Kidney epithelial cell (primary cell): Measurements from ENCODE around the gene DOCK4. TPM values are rescaled to one million over a fixed set of nuclear protein-coding genes. Genes with fewer than 3 reads are reported as not detected.

Source experiments
- DNase-seq: peaks from one replicate; pipeline ENCODE4 v3.0.0-alpha.2; 2010; ENCODE audit warnings: low read depth
- H3K27me3 ChIP-seq: 2 replicates; pipeline ENCODE4 v1.6.0; 2011; ENCODE audit warnings: low read length; ENCODE audit not compliant: control insufficient read depth, insufficient read depth
- H3K36me3 ChIP-seq: 2 replicates; pipeline ENCODE4 v1.5.1; 2011; ENCODE audit warnings: low read length; ENCODE audit not compliant: control insufficient read depth, insufficient read depth
- H3K4me3 ChIP-seq: 2 replicates; pipeline ENCODE4 v1.5.1; 2011; ENCODE audit warnings: low read depth, mild to moderate bottlenecking, control low read depth, low read length
- total RNA-seq: library from RNA; depleted of rRNA; stranded (reverse); fragments of >200 nt; gene quantifications from 2 replicates; pipeline ENCODE4 v1.2.3, GENCODE V29; 2015
- TF ChIP-seq, protein P1 (sequence below): IDR thresholded peaks from 2 replicates; pipeline ENCODE4 v1.5.1; 2011; ENCODE audit warnings: mild to moderate bottlenecking, moderate library complexity, low read length, control low read depth, inconsistent platforms; ENCODE audit not compliant: insufficient read depth, poor library complexity, severe bottlenecking

The DOCK4 gene
- total RNA-seq, 1 donor from 2014 or later, result 16.8 TPM

DNA sequence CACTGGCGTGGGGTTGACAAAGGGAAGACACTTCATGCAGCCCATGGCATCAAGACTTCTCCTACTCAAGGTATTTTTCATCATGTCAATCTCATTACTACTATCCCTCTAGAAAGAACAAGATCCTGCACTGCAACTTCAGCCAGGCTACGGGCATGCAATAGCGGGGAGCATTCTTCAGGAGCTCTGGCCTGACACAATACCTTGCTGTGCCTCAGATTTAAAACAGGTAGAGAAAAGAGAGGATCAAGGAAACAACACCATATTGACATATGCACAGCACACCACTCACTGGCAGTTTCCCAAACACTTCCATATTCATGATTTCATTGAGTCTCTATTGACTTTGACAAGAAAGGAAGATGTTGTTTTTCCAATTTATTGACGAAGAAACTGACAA, 51.5 kb downstream of the DOCK4 start:
- DNase-seq, result no peak
- H3K36me3 ChIP-seq, result no peaks in the 10 kb centered on the region
- TF ChIP-seq, protein P1, sequence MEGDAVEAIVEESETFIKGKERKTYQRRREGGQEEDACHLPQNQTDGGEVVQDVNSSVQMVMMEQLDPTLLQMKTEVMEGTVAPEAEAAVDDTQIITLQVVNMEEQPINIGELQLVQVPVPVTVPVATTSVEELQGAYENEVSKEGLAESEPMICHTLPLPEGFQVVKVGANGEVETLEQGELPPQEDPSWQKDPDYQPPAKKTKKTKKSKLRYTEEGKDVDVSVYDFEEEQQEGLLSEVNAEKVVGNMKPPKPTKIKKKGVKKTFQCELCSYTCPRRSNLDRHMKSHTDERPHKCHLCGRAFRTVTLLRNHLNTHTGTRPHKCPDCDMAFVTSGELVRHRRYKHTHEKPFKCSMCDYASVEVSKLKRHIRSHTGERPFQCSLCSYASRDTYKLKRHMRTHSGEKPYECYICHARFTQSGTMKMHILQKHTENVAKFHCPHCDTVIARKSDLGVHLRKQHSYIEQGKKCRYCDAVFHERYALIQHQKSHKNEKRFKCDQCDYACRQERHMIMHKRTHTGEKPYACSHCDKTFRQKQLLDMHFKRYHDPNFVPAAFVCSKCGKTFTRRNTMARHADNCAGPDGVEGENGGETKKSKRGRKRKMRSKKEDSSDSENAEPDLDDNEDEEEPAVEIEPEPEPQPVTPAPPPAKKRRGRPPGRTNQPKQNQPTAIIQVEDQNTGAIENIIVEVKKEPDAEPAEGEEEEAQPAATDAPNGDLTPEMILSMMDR, result no peak
- no peaks in the 10 kb centered on the region for H3K27me3 ChIP-seq
- H3K4me3 ChIP-seq, result no peak overlapping the region

DNA sequence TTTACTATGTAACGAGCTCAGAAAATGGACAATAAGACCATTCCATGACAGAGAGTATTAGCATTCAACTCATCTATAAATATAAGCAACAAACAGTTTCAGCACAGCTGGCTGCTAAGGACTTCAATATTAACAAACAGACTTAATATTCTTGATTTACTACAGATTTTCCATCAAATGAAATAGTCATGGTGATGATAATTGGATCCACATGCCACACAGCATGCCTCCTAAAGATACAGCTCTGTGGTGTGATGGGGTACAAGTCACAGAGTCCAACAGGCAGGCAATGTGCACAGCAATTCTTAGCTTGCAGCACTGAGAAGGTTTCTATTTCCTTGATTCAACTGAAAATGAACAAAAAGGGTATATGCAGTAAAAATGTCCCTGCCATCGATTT, 54.0 kb downstream of the DOCK4 start:
- TF ChIP-seq, protein P1, result no peak
- H3K4me3 ChIP-seq, result no peak overlapping the region
- DNase-seq, result no peak

DNA sequence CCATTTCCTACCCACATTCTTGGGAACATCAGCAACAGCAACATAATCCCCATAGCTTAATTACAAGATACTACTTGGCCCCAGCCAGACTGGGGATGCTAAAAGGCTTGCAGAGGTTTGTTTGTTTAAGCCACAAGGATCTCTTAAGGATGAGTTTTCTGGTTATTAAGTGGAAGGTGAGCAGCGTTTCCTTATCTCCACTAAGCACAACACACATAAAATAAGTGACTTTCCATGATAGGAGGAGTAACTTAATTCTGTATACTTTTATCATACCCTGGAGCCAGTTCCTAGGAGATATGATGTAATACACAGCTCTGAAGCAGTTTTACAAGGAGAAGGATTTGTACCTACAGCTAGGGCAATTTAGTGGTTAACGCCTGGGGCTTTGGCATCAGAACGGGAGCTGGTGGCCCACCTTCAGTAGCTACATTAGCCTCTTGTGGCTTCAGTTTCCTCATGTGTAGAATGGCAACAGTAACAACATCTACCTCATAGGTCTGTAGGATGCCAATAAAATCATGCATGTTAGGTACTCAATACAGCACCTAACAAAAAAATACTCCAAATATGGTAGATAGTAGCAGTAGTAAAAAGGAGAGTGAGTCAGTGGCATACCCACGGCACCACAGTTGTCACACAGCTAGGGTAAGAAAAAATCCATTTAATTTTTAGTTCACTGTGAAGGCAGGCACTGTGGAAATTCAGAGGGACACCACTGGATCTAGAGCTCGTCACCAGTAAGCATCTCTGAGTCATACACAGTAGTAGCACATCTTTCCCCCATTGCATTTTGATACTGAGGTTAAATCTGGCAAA, 55.2 kb downstream of the DOCK4 start:
- Histone ChIP-seq H3K27me3 (no peaks in the 10 kb centered on the region), H3K4me3 (no peak overlapping the region), H3K36me3 (no peaks in the 10 kb centered on the region)
- no peak for DNase-seq
- TF ChIP-seq, protein P1, result no peak

More for the DNA sequence above, 54.0 kb downstream of the DOCK4 start:
- Histone ChIP-seq H3K27me3 (no peaks in the 10 kb centered on the region), H3K36me3 (no peaks in the 10 kb centered on the region)

DNA sequence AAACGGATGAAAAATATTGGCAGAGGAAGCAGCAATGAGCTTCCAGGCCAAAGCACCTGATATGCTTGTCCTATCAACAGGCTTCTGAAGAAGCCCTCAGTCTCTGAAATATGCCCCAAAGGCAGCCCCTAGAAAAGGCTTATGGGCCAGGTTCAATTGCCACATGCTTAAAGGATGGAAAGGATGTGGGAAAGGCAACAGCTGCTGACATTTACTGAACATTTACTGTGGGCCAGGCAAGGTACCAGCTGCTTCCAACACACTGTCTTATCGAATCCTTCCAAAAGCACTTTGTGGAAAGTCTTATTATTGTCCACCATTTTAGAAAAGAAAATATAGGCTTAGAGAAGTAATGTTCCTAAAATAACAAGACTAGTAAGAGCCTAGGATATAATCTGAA, 56.5 kb downstream of the DOCK4 start:
- no peak for DNase-seq
- Histone ChIP-seq H3K27me3 (no peaks in the 10 kb centered on the region), H3K4me3 (no peak overlapping the region), H3K36me3 (no peaks in the 10 kb centered on the region)
- TF ChIP-seq, protein P1, result no peak

DNA sequence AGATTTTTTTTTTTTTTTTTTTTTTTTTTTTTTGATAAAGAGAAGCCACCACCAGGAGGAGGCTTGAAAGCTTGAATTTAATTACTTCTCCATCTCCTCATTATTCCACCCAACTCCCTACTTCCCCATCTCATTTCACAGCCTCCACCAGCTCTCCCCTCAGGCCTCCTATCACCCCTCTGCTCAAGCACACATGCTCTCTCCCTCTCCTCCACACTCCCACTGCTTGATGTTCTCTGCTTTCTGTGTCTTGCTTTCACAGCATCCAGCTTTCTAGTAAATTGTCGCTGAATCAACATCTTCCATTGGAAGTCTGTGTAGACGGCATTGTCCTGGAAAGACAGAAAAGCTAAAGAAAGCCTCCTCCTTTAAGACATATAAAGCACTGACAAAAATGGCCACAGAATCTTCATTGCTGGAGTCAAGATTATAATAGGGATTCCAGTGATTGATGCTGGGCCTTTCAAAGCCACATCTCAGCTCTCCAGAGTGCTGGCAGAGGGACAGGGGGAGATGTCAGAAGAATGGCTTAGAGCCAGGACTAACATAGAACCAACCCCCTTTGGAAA, 58.3 kb downstream of the DOCK4 start:
- Histone ChIP-seq H3K36me3 (no peaks in the 10 kb centered on the region), H3K4me3 (no peak overlapping the region), H3K27me3 (no peaks in the 10 kb centered on the region)
- no peak for DNase-seq
- TF ChIP-seq, protein P1, result no peak

DNA sequence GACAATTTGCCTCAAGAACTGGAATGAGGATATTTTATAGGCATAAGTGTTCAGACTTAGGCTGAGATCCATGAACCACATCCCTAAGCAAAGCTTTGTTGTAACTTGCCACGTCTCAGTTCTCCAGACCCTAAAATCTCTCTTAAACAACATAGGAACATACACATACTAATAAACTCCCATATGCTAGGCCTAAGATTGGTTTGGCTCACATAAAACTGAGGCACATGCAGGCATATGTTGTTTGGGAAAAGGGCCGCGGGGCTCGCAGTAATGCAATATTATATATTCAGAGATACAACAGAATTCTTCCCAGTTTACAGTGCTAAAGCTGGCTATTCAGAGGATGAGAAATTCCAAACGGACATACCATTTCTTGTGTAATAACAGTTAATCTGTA, 61.0 kb downstream of the DOCK4 start:
- TF ChIP-seq, protein P1, result no peak
- Histone ChIP-seq H3K27me3 (no peaks in the 10 kb centered on the region), H3K36me3 (no peaks in the 10 kb centered on the region), H3K4me3 (no peak overlapping the region)
- no peak for DNase-seq
